ENCODE data around the gene PTPRC.
"Not testable (repeated sequence)": the region's sequence is repeated elsewhere in the genome, so short reads cannot be mapped to it uniquely, and the experiment has no call there.

PTPRC gene

GRCh38 chr1:198638894-198639635, at the start of gene PTPRC:
PTPRC (plus strand) TSS chr1:198639040; CDS start chr1:198639269, 229 bp downstream.
- DNase-seq (ENCODE audit: low read depth) = no peak

DNA sequence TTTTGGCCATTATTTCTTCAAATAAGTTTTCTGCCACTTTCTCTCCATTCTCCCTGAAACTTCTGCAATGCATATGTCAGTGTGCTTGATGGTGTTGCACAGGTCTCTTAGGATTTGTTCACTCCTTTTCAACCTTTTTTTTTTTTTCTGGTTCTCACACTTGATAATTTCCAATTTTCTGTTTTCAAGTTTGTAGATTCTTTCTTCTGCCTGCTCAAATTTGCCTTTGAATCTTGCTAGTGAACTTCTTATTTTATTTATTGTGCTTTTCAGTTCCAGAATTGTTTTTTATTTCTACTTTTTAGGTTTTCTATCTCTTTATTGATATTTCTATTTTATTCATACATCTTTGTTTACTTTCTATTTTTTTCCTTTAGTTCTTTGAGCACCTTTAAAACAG, 48.4 kb upstream of the PTPRC start:
- no peak for DNase-seq (ENCODE audit: low read depth)

DNA sequence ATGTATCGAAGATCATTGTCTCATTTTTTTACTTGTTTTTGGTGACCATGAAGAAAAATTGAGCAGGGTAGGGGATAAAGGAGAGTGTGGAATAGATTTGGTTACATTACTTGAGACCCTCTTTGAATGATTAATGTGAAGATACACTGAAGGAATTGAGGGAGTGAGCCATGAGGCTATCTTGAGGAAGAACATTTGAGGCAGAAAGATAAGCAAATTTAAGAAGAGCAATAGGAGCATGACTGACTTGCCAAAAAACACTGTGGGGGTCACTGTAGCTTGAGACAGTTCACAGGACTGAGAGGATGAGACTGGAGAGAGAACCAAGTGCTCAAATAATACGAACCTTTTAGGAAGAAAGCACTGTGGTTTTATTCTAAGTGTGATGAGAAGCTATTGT, 43.1 kb upstream of the PTPRC start:
- DNase-seq (ENCODE audit: low read depth) = no peak

GRCh38 chr1:198597690-198598430, 41.0 kb upstream of the PTPRC start:
- no peak for DNase-seq (ENCODE audit: low read depth)

- no peak for DNase-seq (ENCODE audit: low read depth)
Measured at GRCh38 chr1:198598796-198599321, 40.0 kb upstream of the PTPRC start.

- no peak for DNase-seq (ENCODE audit: low read depth)
Measured at GRCh38 chr1:198599749-198600148, 39.1 kb upstream of the PTPRC start.

DNA sequence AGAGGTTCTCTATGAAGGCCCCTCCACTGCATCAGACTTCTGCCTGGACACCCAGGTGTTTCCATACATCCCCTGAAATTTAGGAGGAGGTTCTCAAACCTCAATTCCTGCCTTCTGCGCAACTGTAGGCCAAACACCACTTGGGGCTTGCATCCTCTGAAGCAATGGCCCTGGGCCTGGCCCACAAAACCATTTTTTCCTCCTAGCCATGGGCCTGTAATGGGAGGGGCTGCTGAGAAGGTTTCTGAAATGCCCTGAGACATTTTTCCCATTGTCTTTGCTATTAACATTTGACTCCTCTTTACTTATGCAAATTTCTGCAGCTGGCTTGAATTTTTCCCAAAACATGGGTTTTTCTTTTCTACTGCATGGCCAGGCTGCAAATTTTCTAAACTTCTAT, 37.9 kb upstream of the PTPRC start:
- DNase-seq (ENCODE audit: low read depth) = no peak

- not testable (repeated sequence) for DNase-seq (ENCODE audit: low read depth)
Measured at GRCh38 chr1:198601310-198601709, 37.5 kb upstream of the PTPRC start.

GRCh38 chr1:198601936-198602889, 36.6 kb upstream of the PTPRC start:
- no peak for DNase-seq (ENCODE audit: low read depth)

DNA sequence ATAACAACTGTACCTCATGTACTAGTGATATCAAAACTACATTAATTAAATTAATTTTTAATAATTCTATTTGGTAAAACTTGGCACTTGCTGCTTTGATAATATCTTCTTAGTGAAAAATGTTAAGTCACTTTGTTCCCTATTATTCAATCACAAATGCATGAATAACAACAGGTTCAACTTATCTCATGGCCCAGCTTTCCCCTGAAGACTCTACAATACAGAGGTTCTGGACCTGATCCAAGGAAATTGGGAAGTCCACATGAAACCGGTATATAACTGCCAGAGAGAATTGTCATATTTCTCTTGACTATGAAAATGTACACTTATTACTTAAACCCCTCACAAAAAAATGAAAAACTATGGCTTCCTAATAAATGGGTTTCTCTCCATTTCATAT, 33.9 kb upstream of the PTPRC start:
- DNase-seq (ENCODE audit: low read depth) = no peak

DNA sequence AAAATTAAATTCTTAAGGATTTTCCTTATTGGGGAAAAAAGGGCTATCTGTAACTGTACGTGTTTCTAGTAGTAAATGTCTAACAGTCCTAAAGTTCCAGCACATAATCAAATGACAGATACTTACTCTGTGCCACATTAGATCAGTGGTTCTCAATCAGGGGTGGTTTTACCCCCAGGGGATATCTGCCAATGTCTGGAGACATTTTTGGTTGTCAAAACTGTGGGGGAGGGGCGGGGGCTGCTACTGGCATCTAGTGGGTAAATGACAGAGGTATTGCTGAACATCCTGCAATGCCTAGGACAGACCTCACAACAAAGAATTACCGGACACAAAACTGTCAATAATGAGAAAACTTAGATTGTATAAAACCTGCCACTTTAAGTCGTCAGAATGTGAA, 33.4 kb upstream of the PTPRC start:
- no peak for DNase-seq (ENCODE audit: low read depth)

GRCh38 chr1:198606020-198606438, 32.8 kb upstream of the PTPRC start:
- DNase-seq (ENCODE audit: low read depth) = no peak

DNA sequence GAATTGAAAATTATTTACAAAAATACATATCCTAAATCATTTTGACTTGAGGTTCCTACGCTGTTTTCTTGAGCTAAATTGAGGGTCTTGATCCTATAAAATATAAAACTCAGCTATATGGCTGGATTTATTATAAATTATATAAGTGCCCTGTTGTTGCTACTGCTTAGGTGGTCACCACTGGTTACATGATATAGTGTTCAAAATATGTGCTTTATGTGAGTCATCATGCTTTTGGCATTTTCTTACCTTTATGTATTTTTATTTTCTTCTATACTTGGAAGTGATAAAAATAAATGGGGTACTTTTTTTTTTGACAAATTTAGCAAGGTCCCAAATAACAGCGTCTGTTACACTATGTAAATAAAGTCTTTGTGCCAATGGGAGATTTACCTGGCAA, 31.1 kb upstream of the PTPRC start:
- no peak for DNase-seq (ENCODE audit: low read depth)

GRCh38 chr1:198610362-198610761, 28.5 kb upstream of the PTPRC start:
- DNase-seq (ENCODE audit: low read depth) = no peak

DNA sequence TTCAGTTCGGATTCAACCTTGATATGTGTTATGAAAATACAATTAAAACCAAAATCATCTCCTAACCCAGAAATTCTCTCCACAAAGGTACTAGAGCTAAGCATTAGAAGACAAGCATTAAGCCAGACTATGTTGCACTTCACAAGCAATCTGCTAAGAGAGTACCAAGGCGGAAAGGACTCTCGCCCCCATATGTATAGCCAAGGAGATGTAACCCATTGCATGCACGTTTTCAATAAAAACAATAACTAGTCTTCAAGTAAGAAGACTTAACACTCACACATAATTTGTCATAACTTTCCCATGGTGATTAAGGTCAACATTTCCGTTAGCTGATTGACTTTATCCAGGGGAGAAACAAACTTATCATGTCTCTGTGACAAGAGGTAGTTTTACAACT, 27.6 kb upstream of the PTPRC start:
- DNase-seq (ENCODE audit: low read depth) = no peak

GRCh38 chr1:198612471-198613260, 26.2 kb upstream of the PTPRC start:
- no peak for DNase-seq (ENCODE audit: low read depth)

- no peak for DNase-seq (ENCODE audit: low read depth)
Measured at GRCh38 chr1:198617406-198617805, 21.4 kb upstream of the PTPRC start.

DNA sequence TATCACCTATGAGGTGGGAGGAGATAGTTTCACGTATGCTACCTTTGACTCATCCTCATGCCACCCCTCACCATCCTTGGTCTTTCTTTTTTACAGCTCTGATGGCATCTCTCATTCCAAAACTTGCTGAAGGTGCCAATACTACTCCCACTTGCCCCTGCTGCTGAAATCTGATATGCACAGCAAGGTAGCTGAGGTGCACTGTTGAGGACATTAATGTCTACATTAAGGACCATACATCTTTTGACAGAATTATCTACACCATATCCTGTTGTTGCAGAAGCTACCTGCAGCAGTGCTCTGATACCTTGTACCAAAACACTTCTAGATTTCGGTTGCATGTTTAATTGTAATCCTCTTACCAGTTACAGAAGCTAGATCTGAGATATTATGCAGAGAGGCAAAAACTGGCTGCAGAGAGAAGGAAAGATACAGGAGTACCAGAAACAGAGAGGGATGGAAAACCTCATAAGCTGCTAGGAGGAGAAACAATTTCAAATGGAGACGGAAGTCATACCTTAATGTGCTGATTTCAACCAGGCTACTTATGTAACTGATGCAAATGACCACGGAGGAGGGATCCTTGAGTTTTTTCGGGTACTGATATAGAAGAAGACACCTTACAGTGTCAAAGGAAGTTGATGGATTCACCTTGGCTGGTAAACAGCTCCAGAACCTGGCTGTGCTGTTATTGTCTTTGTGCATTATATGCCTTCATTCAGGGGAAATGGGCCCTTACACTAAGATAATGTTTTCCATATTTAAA, 19.3 kb upstream of the PTPRC start:
- DNase-seq (ENCODE audit: low read depth) = no peak

DNA sequence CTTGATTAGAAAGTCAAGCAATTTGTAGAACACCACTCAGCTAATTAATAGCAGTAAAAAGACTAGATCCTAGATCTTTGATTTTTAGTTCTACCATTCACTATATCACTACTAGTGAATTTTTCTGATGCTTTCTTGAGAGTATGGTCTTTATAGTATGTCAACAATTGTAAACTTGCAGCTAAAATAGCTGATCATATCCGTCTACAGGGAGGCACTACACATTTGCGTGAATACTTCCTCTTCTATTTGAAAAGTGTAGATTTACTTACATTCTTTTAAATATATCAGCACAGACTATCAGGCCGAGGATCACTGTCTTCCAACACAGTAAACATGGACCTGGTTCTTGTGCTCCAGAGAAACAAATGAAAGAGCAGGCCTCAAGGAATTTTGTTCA, 18.6 kb upstream of the PTPRC start:
- no peak for DNase-seq (ENCODE audit: low read depth)

GRCh38 chr1:198620951-198621824, 17.7 kb upstream of the PTPRC start:
- peak; percentile 44 for DNase-seq (ENCODE audit: low read depth)
